GM12878 (cell line): Measurements from ENCODE around the gene MOXD1. TPM values are rescaled to one million over a fixed set of nuclear protein-coding genes. Genes with fewer than 3 reads are reported as not detected.

Experiments
- ATAC-seq: fragments of 200-7000 bp; cut with Tn5 transposase; 3 replicates; pipeline ENCODE4 v1.9.1; 2020; ENCODE audit warnings: mild to moderate bottlenecking, moderate library complexity
- BruUV-seq: library from RNA; stranded (reverse); fragments of 400-500 nt; replicated peaks from 2 replicates; lab custom pipeline; 2021; lab: Mats Ljungman, UMichigan
- CTCF ChIA-PET: fragments of 300-600 bp; sonication (Branson Sonifier 250); formaldehyde crosslinking; extraction: SDS; loops from one replicate; lab custom pipeline; 2021; ENCODE audit warnings: inconsistent platforms; lab: Yijun Ruan, JAX
- POLR2A ChIA-PET: fragments of 350-600 bp; formaldehyde crosslinking; extraction: SDS; loops from one replicate; lab custom pipeline; 2021; ENCODE audit warnings: inconsistent platforms; lab: Charles Lee
- RAD21 ChIA-PET: fragments of 300-600 bp; sonication (Branson Sonifier 250); formaldehyde crosslinking; loops from one replicate; lab custom pipeline; 2023; ENCODE audit warnings: antibody characterized with exemption; ENCODE audit not compliant: unreplicated experiment; lab: Charles Lee
- SMC1A ChIA-PET: fragments of 300-600 bp; sonication (Branson Sonifier 250); formaldehyde crosslinking; loops from one replicate; lab custom pipeline; 2023; ENCODE audit not compliant: unreplicated experiment, uncharacterized antibody; lab: Charles Lee
- DNase-seq: peaks from one replicate; pipeline ENCODE4 v3.0.0-alpha.2; 2011; ENCODE audit warnings: low read depth, low spot score
- FAIRE-seq: peaks from 3 replicates; lab custom pipeline; 2011; peaks lifted over from hg19 to GRCh38; lab: Jason Lieb, UNC
- H2AFZ ChIP-seq: 2 replicates; pipeline ENCODE4 v1.6.0; 2011; ENCODE audit warnings: low read depth, low read length, control low read depth; ENCODE audit not compliant: control insufficient read depth
- H3K27ac ChIP-seq: 2 replicates; pipeline ENCODE4 v1.5.1; 2011; ENCODE audit warnings: control low read depth; ENCODE audit not compliant: control insufficient read depth, insufficient read depth
- H3K27me3 ChIP-seq, 2 experiments: replicated peaks in 1 of 2; 2 replicates each; pipeline versions ENCODE4 v1.6.0 to v1.6.1; 2011; ENCODE audit warnings: low read length in 1 of 2; ENCODE audit not compliant: control insufficient read depth in 2 of 2, insufficient read depth in 2 of 2
- H3K36me3 ChIP-seq, 2 experiments: 2 replicates each; pipeline ENCODE4 v1.5.1; 2011; ENCODE audit warnings: low read length in 1 of 2; ENCODE audit not compliant: control insufficient read depth in 2 of 2, insufficient read depth in 2 of 2
- H3K4me1 ChIP-seq: 2 replicates; pipeline ENCODE4 v1.6.1; 2011; ENCODE audit warnings: mild to moderate bottlenecking, low read length, moderate library complexity, mixed read lengths; ENCODE audit not compliant: control insufficient read depth, insufficient read depth
- H3K4me2 ChIP-seq: 2 replicates; pipeline ENCODE4 v1.6.0; 2011; ENCODE audit warnings: control low read depth; ENCODE audit not compliant: control insufficient read depth, insufficient read depth
- H3K4me3 ChIP-seq: fragments of 200-600 bp; sonication (generic); 2 replicates; pipeline ENCODE4 v1.5.1; 2016
- H3K79me2 ChIP-seq: 2 replicates; pipeline ENCODE4 v1.6.0; 2011; ENCODE audit warnings: low read length; ENCODE audit not compliant: control insufficient read depth, insufficient read depth
- H3K9ac ChIP-seq: 2 replicates; pipeline ENCODE4 v1.8.0; 2011; ENCODE audit warnings: low read length, control low read depth, mixed read lengths; ENCODE audit not compliant: control insufficient read depth, insufficient read depth
- H3K9me3 ChIP-seq: replicated peaks from 3 replicates; pipeline ENCODE4 v1.5.1; 2011; ENCODE audit warnings: mild to moderate bottlenecking, low read length; ENCODE audit not compliant: control insufficient read depth, insufficient read depth
- H4K20me1 ChIP-seq: 2 replicates; pipeline ENCODE4 v1.6.0; 2011; ENCODE audit not compliant: control insufficient read depth, insufficient read depth
- DPF2 ChIP-seq: fragments of 450-650 bp; IDR thresholded peaks from 2 replicates; pipeline ENCODE4 v1.6.1; 2017; ENCODE audit warnings: mild to moderate bottlenecking
- ZSCAN29 ChIP-seq: fragments of 450-650 bp; IDR thresholded peaks from 2 replicates; pipeline ENCODE4 v1.6.1; 2017; ENCODE audit warnings: mild to moderate bottlenecking, moderate library complexity
- WGBS: methylation state at CpG from one replicate; pipeline ENCODE4 v1.1.6; 2016; ENCODE audit warnings: low lambda C conversion rate; ENCODE audit not compliant: insufficient replicate concordance, insufficient coverage; ENCODE audit errors: missing lambda C conversion rate; 5-methylcytosine and 5-hydroxymethylcytosine counted together
- in situ Hi-C: fragments of 300-500 bp; cut with MboI; formaldehyde crosslinking; loops from 9 replicates; pipeline ENCODE4 v1.14.3; 2018; ENCODE audit warnings: mixed read lengths
- intact Hi-C: fragments of 100-400 bp; cut with micrococcal nuclease; formaldehyde crosslinking; loops from one replicate; pipeline ENCODE4 v1.14.2; 2022; ENCODE audit not compliant: unreplicated experiment
- polyA plus RNA-seq, 11 experiments: library from polyadenylated mRNA; depleted of rRNA in 4 of 11; unstranded in 6 of 11; stranded (reverse) in 5 of 11; fragments of >200 nt; fragmentation: Nextera tagmentation in 4 of 11; fragmentation: Illumina TruSeq in 1 of 11; extraction: Ambion mirVana in 4 of 11; extraction: Trizol in 1 of 11; gene quantifications; 1 replicate in 1 of 11; 2 replicates in 10 of 11; pipeline versions ENCODE4 v1.2.1 to v1.2.3, GENCODE V29; 2011 to 2016; ENCODE audit warnings: inconsistent platforms in 2 of 11, missing spikeins in 2 of 11, low read depth in 1 of 11
- total RNA-seq, 4 experiments: library from RNA; depleted of rRNA in 3 of 4; stranded (reverse); fragments of >200 nt in 3 of 4; fragmentation: Illumina TruSeq in 1 of 4; extraction: Trizol in 1 of 4; gene quantifications; 2 replicates each; pipeline versions ENCODE4 v1.2.1 to v1.2.3, GENCODE V29; 2013 to 2021

The MOXD1 gene
- total and polyA plus RNA-seq, 10 of the 15 experiments (the other 5 are each of a cell fraction or from before 2014, with no cell fraction given), result 0.03 to 2.1 (median 0.64) TPM

DNA sequence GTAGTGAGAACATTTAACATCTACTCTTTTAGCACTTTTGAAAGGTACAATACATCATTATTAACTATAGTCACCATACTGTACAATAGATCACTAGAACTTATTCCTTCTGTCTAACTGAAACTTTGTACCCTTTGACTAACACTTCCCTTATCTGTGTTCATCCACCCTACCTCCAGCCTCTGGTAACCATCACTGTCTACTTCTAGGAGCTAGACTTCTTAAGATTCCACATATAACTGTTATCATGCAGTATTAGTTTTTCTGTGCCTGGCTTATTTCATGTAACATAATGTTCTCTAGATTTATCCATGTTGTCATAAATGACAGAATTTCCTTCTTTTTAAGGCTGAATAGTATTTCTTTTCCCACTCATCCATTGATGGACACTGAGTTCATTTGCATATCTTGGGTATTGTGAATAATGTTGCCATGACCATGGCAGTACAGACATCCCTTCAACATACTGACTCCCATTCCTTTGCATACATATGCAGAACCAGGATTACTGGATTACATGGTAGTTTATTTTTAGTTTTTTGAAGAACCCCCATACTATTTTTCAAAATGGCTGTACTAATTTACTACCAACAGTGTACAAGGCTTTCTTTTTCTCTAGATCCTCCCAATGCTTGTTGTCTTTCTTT, 135.7 kb downstream of the MOXD1 start:
- SMC1A ChIA-PET, result no interaction called here
- H3K9me3 ChIP-seq, result no peaks in the 10 kb centered on the region
- no peak overlapping the region for H3K9ac ChIP-seq
- ATAC-seq (no peak), DNase-seq (no peak), FAIRE-seq (no peak)
- intact Hi-C loops, result no loop called here
- no peak overlapping the region for H3K27ac ChIP-seq
- H2AFZ ChIP-seq, result no peak overlapping the region
- CTCF ChIA-PET, result interaction anchor here (7.2 kb wide), 1 partner anchor 14 kb away, joined by 103 read pairs; no protein-coding TSS in a partner anchor
- POLR2A ChIA-PET, result no interaction called here
- no peaks in the 10 kb centered on the region; a peak in 1 of 4 replicates for H3K27me3 ChIP-seq
- H4K20me1 ChIP-seq, result no peaks in the 10 kb centered on the region
- no peaks in the 10 kb centered on the region for H3K36me3 ChIP-seq
- H3K4me3 ChIP-seq, result no peak overlapping the region
- peaks cover 10% of the 10 kb centered on the region for H3K4me1 ChIP-seq
- RAD21 ChIA-PET, result no interaction called here
- no peak overlapping the region for H3K4me2 ChIP-seq
- no peaks in the 10 kb centered on the region for H3K79me2 ChIP-seq
- in situ Hi-C loops, result no loop called here
- TF ChIP-seq ZSCAN29, result no peak
- no TSS peak for BruUV-seq

DNA sequence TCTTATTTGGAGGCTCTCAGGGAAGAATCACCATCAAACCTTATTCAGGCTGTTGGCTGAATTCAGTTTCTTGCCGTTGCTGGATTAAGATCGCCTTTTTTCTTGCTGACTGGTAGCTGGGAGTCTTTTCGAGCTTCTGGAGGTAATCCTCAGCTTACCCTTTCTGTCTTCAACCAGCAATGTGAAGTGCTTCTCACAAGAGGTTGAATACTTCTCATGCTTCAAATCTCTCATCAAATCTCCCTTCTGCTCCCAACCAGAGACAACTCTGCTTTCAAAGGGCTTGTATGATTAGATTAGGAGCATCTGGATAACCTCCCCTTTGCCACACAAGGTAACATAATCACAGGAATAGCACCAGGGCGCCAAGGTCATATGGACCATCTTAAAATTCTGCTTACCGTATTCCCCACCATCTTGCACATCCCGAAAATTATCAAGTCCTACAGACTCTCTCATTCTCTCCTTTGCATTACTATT, 137.2 kb downstream of the MOXD1 start:
- FAIRE-seq, result no peak
- ChIA-PET POLR2A (no interaction called here), SMC1A (no interaction called here), CTCF (interaction anchor here (1.0 to 2.0 kb wide), 2 partner anchors 14 to 16 kb away, joined by 4 to 12 read pairs; no protein-coding TSS in a partner anchor), RAD21 (interaction anchor here (1.4 kb wide), 1 partner anchor 16 kb away, joined by 3 read pairs; no protein-coding TSS in a partner anchor)
- Histone ChIP-seq H4K20me1 (no peaks in the 10 kb centered on the region), H3K4me3 (no peak overlapping the region), H3K79me2 (no peaks in the 10 kb centered on the region), H3K9ac (no peak overlapping the region), H3K27me3 (no peaks in the 10 kb centered on the region; a peak in 2 of 4 replicates), H2AFZ (no peak overlapping the region)
- WGBS, result 37% methylated on average over 6 of the region's 6 CpGs
- no peak for ATAC-seq
- no peak for DNase-seq
- no peak for TF ChIP-seq DPF2
- TF ChIP-seq, all 136 proteins: peak for 0
- no peaks in the 10 kb centered on the region for H3K36me3 ChIP-seq
- in situ Hi-C loops, result no loop called here
- H3K27ac ChIP-seq, result no peak overlapping the region
- BruUV-seq, result no TSS peak
- H3K4me1 ChIP-seq, result peaks cover 10% of the 10 kb centered on the region
- intact Hi-C loops, result no loop called here
- no peak overlapping the region for H3K4me2 ChIP-seq
- no peaks in the 10 kb centered on the region for H3K9me3 ChIP-seq
